K562 (cell line): ENCODE data around the gene PRDM16. TPM values are rescaled to one million over a fixed set of nuclear protein-coding genes. Genes with fewer than 3 reads are reported as not detected.

Source experiments
- ATAC-seq: fragments of 200-7000 bp; cut with Tn5 transposase; 3 replicates; pipeline ENCODE4 v1.9.1; 2020; ENCODE audit warnings: moderate library complexity
- BruUV-seq: library from RNA; stranded (reverse); fragments of 400-500 nt; replicated peaks from 2 replicates; lab custom pipeline; 2021; lab: Mats Ljungman, UMichigan
- CTCF ChIA-PET: fragments of 300-600 bp; formaldehyde crosslinking; extraction: SDS; loops from one replicate; lab custom pipeline; 2021; ENCODE audit warnings: low intra/inter-chr PET ratio; lab: Yijun Ruan, JAX
- POLR2A ChIA-PET: fragments of 300-600, 350-650 bp; sonication (Branson Sonifier 250); formaldehyde crosslinking; extraction: SDS; loops from one replicate; lab custom pipeline; 2021; ENCODE audit warnings: antibody characterized with exemption, inconsistent platforms; lab: Yijun Ruan, JAX
- DNase-seq, 4 experiments: peaks; one replicate each; pipeline versions ENCODE4 v3.0.0 to v3.0.0-alpha.2; 2011 to 2018; ENCODE audit warnings: low spot score in 3 of 4, mixed read lengths in 3 of 4; ENCODE audit errors: extremely low read depth in 1 of 4
- FAIRE-seq: peaks from 2 replicates; lab custom pipeline; 2011; peaks lifted over from hg19 to GRCh38; lab: Jason Lieb, UNC
- H2AFZ ChIP-seq: 2 replicates; pipeline ENCODE4 v1.6.0; 2011; ENCODE audit warnings: low read depth, low read length, control low read depth, inconsistent platforms
- H3K27ac ChIP-seq: fragments of 200-600 bp; 3 replicates; pipeline ENCODE4 v1.8.0; 2011; ENCODE audit warnings: low read depth, mild to moderate bottlenecking, control low read depth, inconsistent platforms, low read length, moderate library complexity, mixed read lengths; ENCODE audit errors: extremely low read depth
- H3K27me3 ChIP-seq, 2 experiments: fragments of 300-600 bp in 1 of 2; 2 replicates in 1 of 2; 3 replicates in 1 of 2; pipeline versions ENCODE4 v1.6.0 to v1.8.0; 2011; ENCODE audit warnings: inconsistent platforms in 2 of 2, low read length in 2 of 2, mild to moderate bottlenecking in 1 of 2, mixed read lengths in 1 of 2, moderate library complexity in 1 of 2; ENCODE audit not compliant: control insufficient read depth in 2 of 2, insufficient read depth in 2 of 2
- H3K36me3 ChIP-seq: fragments of 300-600 bp; 3 replicates; pipeline ENCODE4 v1.8.0; 2011; ENCODE audit warnings: mild to moderate bottlenecking, low read length, inconsistent platforms; ENCODE audit not compliant: control insufficient read depth, insufficient read depth
- H3K4me1 ChIP-seq, 2 experiments: fragments of 200-600 bp in 1 of 2; replicated peaks in 1 of 2; 2 replicates in 1 of 2; 3 replicates in 1 of 2; pipeline versions ENCODE4 v1.5.1 to v1.8.0; 2011; ENCODE audit warnings: inconsistent platforms in 2 of 2, low read length in 2 of 2, mild to moderate bottlenecking in 1 of 2, mixed read lengths in 1 of 2, moderate library complexity in 1 of 2; ENCODE audit not compliant: control insufficient read depth in 2 of 2, insufficient read depth in 2 of 2
- H3K4me2 ChIP-seq: 2 replicates; pipeline ENCODE4 v1.6.1; 2011; ENCODE audit warnings: low read length, control low read depth, inconsistent platforms, mixed read lengths; ENCODE audit not compliant: insufficient read depth
- H3K4me3 ChIP-seq: fragments of 200-600 bp; sonication (generic), shearing (Covaris generic); 2 replicates; pipeline ENCODE4 v1.5.1; 2016; ENCODE audit warnings: control low read depth, inconsistent platforms
- H3K79me2 ChIP-seq: fragments of 200-600 bp; 3 replicates; pipeline ENCODE4 v1.8.0; 2011; ENCODE audit warnings: low read length, inconsistent platforms; ENCODE audit not compliant: control insufficient read depth, insufficient read depth
- H3K9ac ChIP-seq, 2 experiments: 2 replicates each; pipeline versions ENCODE4 v1.6.0 to v1.6.1; 2011; ENCODE audit warnings: low read depth in 2 of 2, low read length in 2 of 2, control low read depth in 1 of 2, inconsistent platforms in 1 of 2, mild to moderate bottlenecking in 1 of 2, mixed read lengths in 1 of 2; ENCODE audit not compliant: insufficient read depth in 1 of 2
- H3K9me1 ChIP-seq: one replicate; pipeline ENCODE4 v1.6.0; 2011; ENCODE audit warnings: inconsistent platforms, mild to moderate bottlenecking, low read length, moderate library complexity; ENCODE audit not compliant: control insufficient read depth, insufficient read depth
- H3K9me3 ChIP-seq: replicated peaks from 2 replicates; pipeline ENCODE4 v1.5.1; 2011; ENCODE audit warnings: low read depth, low read length, inconsistent platforms; ENCODE audit not compliant: control insufficient read depth, insufficient read depth
- H4K20me1 ChIP-seq: replicated peaks from 2 replicates; pipeline ENCODE4 v1.6.1; 2011; ENCODE audit warnings: low read length, inconsistent platforms, mixed read lengths; ENCODE audit not compliant: control insufficient read depth, insufficient read depth
- CCNT2 ChIP-seq: IDR thresholded peaks from 2 replicates; pipeline ENCODE4 v1.6.1; 2011; ENCODE audit warnings: borderline replicate concordance, low read depth, mild to moderate bottlenecking, moderate library complexity, mixed read lengths, low read length; ENCODE audit not compliant: insufficient read length; ENCODE audit errors: extremely low read depth
- CTBP1 ChIP-seq: fragments of 450-650 bp; IDR thresholded peaks from 2 replicates; pipeline ENCODE4 v1.6.1; 2016; ENCODE audit warnings: borderline replicate concordance
- ETV1 ChIP-seq: fragments of 450-650 bp; conservative IDR thresholded peaks from 2 replicates; pipeline ENCODE4 v1.6.1; 2016; ENCODE audit warnings: missing genetic modification characterization, control low read depth, low read depth, missing compliant biosample characterization
- EWSR1 ChIP-seq: fragments of 450-650 bp; IDR thresholded peaks from 2 replicates; pipeline ENCODE4 v1.6.1; 2018; ENCODE audit warnings: borderline replicate concordance, mild to moderate bottlenecking, low read depth, moderate library complexity; ENCODE audit not compliant: partially characterized antibody
- HMG20A ChIP-seq: fragments of 450-650 bp; formaldehyde crosslinking; conservative IDR thresholded peaks from 2 replicates; pipeline ENCODE4 v1.4.0; 2020; ENCODE audit warnings: mild to moderate bottlenecking, mixed read lengths
- HNRNPH1 ChIP-seq: fragments of 200-400 bp; formaldehyde crosslinking; optimal IDR thresholded peaks from 2 replicates; pipeline ENCODE3; 2017; ENCODE audit warnings: low read depth, mild to moderate bottlenecking, low read length, moderate library complexity
- JUND ChIP-seq, 2 experiments: IDR thresholded peaks; 2 replicates in 1 of 2; 3 replicates in 1 of 2; pipeline ENCODE4 v1.6.1; 2011; ENCODE audit warnings: borderline replicate concordance in 2 of 2, low read depth in 2 of 2, low read length in 2 of 2, improper control_type of control experiment in 1 of 2, missing biosample characterization in 1 of 2, missing genetic modification characterization in 1 of 2, missing genetic modification reagents in 1 of 2
- KDM2B ChIP-seq: fragments of 250-450 bp; sonication (Bioruptor Pico); IDR thresholded peaks from 2 replicates; pipeline ENCODE4 v1.8.0; 2021; ENCODE audit warnings: mild to moderate bottlenecking, moderate library complexity
- L3MBTL2 ChIP-seq: fragments of 450-650 bp; IDR thresholded peaks from 2 replicates; pipeline ENCODE4 v1.6.1; 2016; ENCODE audit warnings: mild to moderate bottlenecking, moderate library complexity
- MEIS2 ChIP-seq: fragments of 450-650 bp; IDR thresholded peaks from 2 replicates; pipeline ENCODE4 v1.6.1; 2014; ENCODE audit warnings: mild to moderate bottlenecking; ENCODE audit not compliant: partially characterized antibody
- MTA1 ChIP-seq: fragments of 450-650 bp; IDR thresholded peaks from 2 replicates; pipeline ENCODE4 v1.6.1; 2017; ENCODE audit warnings: borderline replicate concordance
- NONO ChIP-seq, 2 experiments: fragments of 200-400 bp in 1 of 2; fragments of 450-650 bp in 1 of 2; formaldehyde crosslinking in 1 of 2; IDR thresholded peaks; 2 replicates each; pipeline ENCODE4 v1.6.1; 2017; ENCODE audit warnings: low read depth in 2 of 2, mild to moderate bottlenecking in 2 of 2, moderate library complexity in 2 of 2, low read length in 1 of 2
- PRMT5 ChIP-seq: sonication (generic); formaldehyde crosslinking; IDR thresholded peaks from 2 replicates; pipeline ENCODE4 v1.5.0; 2020; ENCODE audit warnings: missing genetic modification reagents
- RBBP5 ChIP-seq: fragments of 200-600 bp; sonication (generic); IDR thresholded peaks from 2 replicates; pipeline ENCODE4 v1.6.1; 2012; ENCODE audit warnings: borderline replicate concordance, mild to moderate bottlenecking, low read length, control low read depth, inconsistent platforms; ENCODE audit not compliant: insufficient read depth, poor library complexity, severe bottlenecking
- RCOR1 ChIP-seq, 2 experiments: IDR thresholded peaks; 2 replicates each; pipeline ENCODE4 v1.6.1; 2012; ENCODE audit warnings: low read depth in 2 of 2, low read length in 2 of 2, borderline replicate concordance in 1 of 2, improper control_type of control experiment in 1 of 2
- STAG1 ChIP-seq: sonication (generic); formaldehyde crosslinking; IDR thresholded peaks from 2 replicates; pipeline ENCODE4 v1.5.0; 2020; ENCODE audit warnings: missing genetic modification reagents, borderline replicate concordance
- ZNF24 ChIP-seq: fragments of 450-650 bp; IDR thresholded peaks from 2 replicates; pipeline ENCODE4 v1.6.1; 2016
- ZNF3 ChIP-seq: fragments of 250-450 bp; sonication (Bioruptor Pico); IDR thresholded peaks from 2 replicates; pipeline ENCODE4 v1.5.0; 2021; ENCODE audit warnings: mild to moderate bottlenecking, moderate library complexity
- WGBS: fragments of 100-300 bp; shearing (Covaris generic); methylation state at CpG from one replicate; pipeline ENCODE4 v1.1.6; 2016; ENCODE audit warnings: low coverage, mixed read lengths; ENCODE audit not compliant: insufficient coverage; ENCODE audit errors: missing lambda C conversion rate; 5-methylcytosine and 5-hydroxymethylcytosine counted together
- in situ Hi-C: fragments of 300-500 bp; cut with MboI; formaldehyde crosslinking; loops from 4 replicates; pipeline ENCODE4 v1.15.0; 2018; ENCODE audit warnings: inconsistent platforms, mixed read lengths
- intact Hi-C: fragments of 100-400 bp; cut with micrococcal nuclease; formaldehyde crosslinking; loops from 2 replicates; pipeline ENCODE4 v1.14.2; 2022
- polyA plus RNA-seq, 8 experiments: library from polyadenylated mRNA; depleted of rRNA in 4 of 8; stranded (reverse) in 5 of 8; unstranded in 3 of 8; fragments of >200 nt; fragmentation: Nextera tagmentation in 2 of 8; fragmentation: Illumina TruSeq in 1 of 8; extraction: Ambion mirVana in 2 of 8; extraction: Trizol in 1 of 8; gene quantifications; 2 replicates each; pipeline versions ENCODE4 v1.2.1 to v1.2.3, GENCODE V29; 2011 to 2014; ENCODE audit warnings: inconsistent platforms in 1 of 8, missing spikeins in 1 of 8
- total RNA-seq, 7 experiments: library from RNA; depleted of rRNA in 6 of 7; stranded (reverse); fragments of >200 nt in 6 of 7; fragmentation: Illumina TruSeq in 2 of 7; extraction: Trizol in 2 of 7; gene quantifications; 2 replicates each; pipeline versions ENCODE4 v1.2.1 to v1.2.3, GENCODE V29; 2011 to 2021; ENCODE audit warnings: low replicate concordance in 1 of 7
- TF ChIP-seq, protein P1 (sequence below): fragments of 450-650 bp; IDR thresholded peaks from 2 replicates; pipeline ENCODE4 v1.6.1; 2016; ENCODE audit warnings: antibody characterized with exemption

Gene PRDM16
- total and polyA plus RNA-seq, 9 of the 15 experiments (the other 6 are each of a cell fraction or from before 2014, with no cell fraction given) = 0.10 to 0.27 TPM; not detected in 7

GRCh38 chr1:3452866-3453175 is 383.8 kb downstream of the PRDM16 start (continued):
- TF ChIP-seq, protein P1, sequence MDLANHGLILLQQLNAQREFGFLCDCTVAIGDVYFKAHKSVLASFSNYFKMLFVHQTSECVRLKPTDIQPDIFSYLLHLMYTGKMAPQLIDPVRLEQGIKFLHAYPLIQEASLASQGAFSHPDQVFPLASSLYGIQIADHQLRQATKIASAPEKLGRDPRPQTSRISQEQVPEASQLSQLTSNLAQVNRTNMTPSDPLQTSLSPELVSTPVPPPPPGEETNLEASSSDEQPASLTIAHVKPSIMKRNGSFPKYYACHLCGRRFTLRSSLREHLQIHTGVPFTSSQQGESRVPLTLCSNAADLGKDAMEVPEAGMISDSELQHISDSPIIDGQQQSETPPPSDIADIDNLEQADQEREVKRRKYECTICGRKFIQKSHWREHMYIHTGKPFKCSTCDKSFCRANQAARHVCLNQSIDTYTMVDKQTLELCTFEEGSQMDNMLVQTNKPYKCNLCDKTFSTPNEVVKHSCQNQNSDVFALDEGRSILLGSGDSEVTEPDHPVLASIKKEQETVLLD = no peak
- no peak for TF ChIP-seq L3MBTL2
- TF ChIP-seq ETV1 = no peak

- no peak overlapping the region; a peak in 1 of 4 replicates for H3K9ac ChIP-seq
- WGBS = 4% methylated on average over 17 of the region's 18 CpGs
- FAIRE-seq = peak; percentile 81
- no peaks in the 10 kb centered on the region for H3K36me3 ChIP-seq
- ATAC-seq = peak; percentile 86
- CTCF ChIA-PET = interaction anchor here (1.0 to 4.1 kb wide), 4 partner anchors 18 to 168 kb away, joined by 6 to 91 read pairs (median 14); no protein-coding TSS in a partner anchor
- no peaks in the 10 kb centered on the region for H3K9me3 ChIP-seq
- no peaks in the 10 kb centered on the region for H3K79me2 ChIP-seq
- H3K9me1 ChIP-seq = no peaks in the 10 kb centered on the region
- H3K27me3 ChIP-seq = peaks cover 5 to 28% of the 10 kb centered on the region in 2 experiments; a peak in 4 of 5 replicates
- peak; percentile 84 to 91 (median 90) for DNase-seq
- BruUV-seq = no TSS peak
- no peak overlapping the region for H3K4me3 ChIP-seq
- intact Hi-C loops (loop anchor here (1.0 kb wide), 2 partner anchors 31 to 166 kb away; no protein-coding TSS in a partner anchor), in situ Hi-C loops (no loop called here)
- POLR2A ChIA-PET = interaction anchor here (0.5 to 1.5 kb wide), 8 partner anchors 11 to 177 kb away, joined by 3 to 6 read pairs (median 4); no protein-coding TSS in a partner anchor
- H3K27ac ChIP-seq = no peak overlapping the region
- H4K20me1 ChIP-seq = peaks cover 28% of the 10 kb centered on the region
- no peak overlapping the region for H2AFZ ChIP-seq
- H3K4me1 ChIP-seq = peaks cover 0 to 39% of the 10 kb centered on the region in 2 experiments; a peak in 3 of 5 replicates
- no peak overlapping the region for H3K4me2 ChIP-seq
- no peak for TF ChIP-seq CCNT2
- TF ChIP-seq STAG1 (CRISPR knock-in tag) = peak; percentile 89; the same call in 1 of the 2 replicates
- peak in 1 of 2 experiments; percentile 44; a peak in 1 of 4 replicates for TF ChIP-seq RCOR1 (IDR thresholded peaks at IDR 0.05; ENCODE audit: borderline replicate concordance in 1 of 2, low read depth in 2 of 2, low read length in 2 of 2)
- TF ChIP-seq MTA1 = no peak
- TF ChIP-seq EWSR1 = no peak
- TF ChIP-seq ZNF3 (CRISPR knock-in tag) = no peak
- no peak for TF ChIP-seq HMG20A (CRISPR knock-in tag)
- TF ChIP-seq KDM2B (CRISPR knock-in tag) = no peak
- no peak for TF ChIP-seq MEIS2
- no peak for TF ChIP-seq NONO (IDR thresholded peaks at IDR 0.05; ENCODE audit: low read depth in 2 of 2, low read length in 1 of 2)
- TF ChIP-seq ZNF24 = no peak
- no peak for TF ChIP-seq PRMT5 (CRISPR knock-in tag)
- TF ChIP-seq JUND (IDR thresholded peaks at IDR 0.05; ENCODE audit: borderline replicate concordance, low read depth, low read length) = 0 out of 2 replicates have a peak, but pooled peaks have one; percentile 36
- no peak for TF ChIP-seq JUND (tag; IDR thresholded peaks at IDR 0.05; ENCODE audit: borderline replicate concordance, low read depth, low read length)
- TF ChIP-seq CTBP1 = peak; percentile 59; the same call in 1 of the 2 replicates
- no peak for TF ChIP-seq RBBP5
- TF ChIP-seq HNRNPH1 = no peak
These were observed 384.3 kb downstream of the PRDM16 start for GRCh38 chr1:3453203-3453761.
